Epidermal melanocyte (primary cell): ENCODE results near the gene FFAR1.

Experiments
- DNase-seq: peaks from one replicate; pipeline ENCODE4 v3.0.0; 2011; ENCODE audit warnings: low spot score; ENCODE audit not compliant: insufficient read length

The FFAR1 gene

DNA sequence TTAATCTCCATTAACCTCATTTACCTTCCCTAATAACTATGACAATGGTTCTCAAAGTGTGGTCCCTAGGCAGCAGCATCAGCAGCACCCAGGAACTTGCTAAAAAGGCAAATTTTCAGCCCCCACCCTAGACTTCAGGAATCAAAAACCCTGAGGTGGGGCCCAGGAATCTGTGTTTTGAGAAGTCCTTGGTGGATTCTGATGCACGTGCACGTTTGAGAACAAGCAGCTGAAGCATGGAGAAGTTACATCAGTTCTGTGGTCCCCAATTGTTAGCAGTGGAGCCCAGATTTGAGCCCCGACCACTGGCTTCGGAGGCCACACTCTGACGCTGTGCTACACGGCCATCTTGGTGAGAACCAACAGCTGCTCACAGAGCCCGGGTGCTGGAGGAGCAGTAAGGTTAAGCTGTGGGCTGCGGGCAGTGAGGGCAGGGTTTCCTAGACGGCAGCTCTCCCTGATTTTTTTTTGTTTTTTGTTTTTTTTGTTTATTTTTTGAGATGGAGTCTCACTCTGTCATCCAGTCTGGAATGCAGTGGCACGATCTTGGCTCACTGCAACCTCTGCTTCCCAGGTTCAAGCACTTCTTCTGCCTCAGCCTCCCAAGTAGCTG lies 32.7 kb upstream of the FFAR1 start:
- no peak for DNase-seq

DNA sequence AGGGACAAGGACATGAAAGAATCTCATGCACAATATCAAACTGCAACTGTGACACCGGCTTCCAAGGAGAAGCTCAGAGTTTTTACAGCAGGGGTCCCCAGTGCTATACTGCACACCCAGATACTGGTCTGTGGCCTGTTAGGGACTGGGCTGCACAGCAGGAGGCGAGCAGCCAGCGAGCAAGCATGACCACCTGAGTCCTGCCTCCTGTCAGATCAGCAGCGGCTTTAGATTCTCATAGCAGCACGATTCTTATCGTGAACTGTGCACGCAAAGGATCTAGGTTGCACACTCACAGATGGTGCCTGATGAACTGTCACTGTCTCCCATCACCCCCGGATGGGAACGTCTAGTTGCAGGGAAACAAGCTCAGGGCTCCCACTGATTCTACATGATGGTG lies 31.8 kb upstream of the FFAR1 start:
- no peak for DNase-seq

DNA sequence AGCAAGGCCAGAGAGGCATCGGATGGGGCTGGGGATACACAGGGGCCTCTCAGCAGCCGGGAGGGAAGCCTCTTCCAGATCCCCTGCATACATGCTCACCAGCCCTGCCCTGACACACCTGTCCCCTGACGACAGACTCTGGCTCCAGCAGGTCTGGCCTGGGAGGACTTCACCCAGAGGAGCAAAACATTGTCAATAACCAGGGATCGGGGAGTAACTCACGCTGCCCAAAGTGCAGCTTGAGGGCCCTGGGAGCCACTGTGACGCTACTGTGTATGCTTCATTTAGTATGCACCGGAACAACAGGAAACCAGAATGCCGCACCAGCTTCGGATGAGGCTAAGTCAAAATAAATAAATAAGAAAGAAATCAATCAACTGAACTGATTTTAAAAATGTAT lies 31.1 kb upstream of the FFAR1 start:
- no peak for DNase-seq

DNA sequence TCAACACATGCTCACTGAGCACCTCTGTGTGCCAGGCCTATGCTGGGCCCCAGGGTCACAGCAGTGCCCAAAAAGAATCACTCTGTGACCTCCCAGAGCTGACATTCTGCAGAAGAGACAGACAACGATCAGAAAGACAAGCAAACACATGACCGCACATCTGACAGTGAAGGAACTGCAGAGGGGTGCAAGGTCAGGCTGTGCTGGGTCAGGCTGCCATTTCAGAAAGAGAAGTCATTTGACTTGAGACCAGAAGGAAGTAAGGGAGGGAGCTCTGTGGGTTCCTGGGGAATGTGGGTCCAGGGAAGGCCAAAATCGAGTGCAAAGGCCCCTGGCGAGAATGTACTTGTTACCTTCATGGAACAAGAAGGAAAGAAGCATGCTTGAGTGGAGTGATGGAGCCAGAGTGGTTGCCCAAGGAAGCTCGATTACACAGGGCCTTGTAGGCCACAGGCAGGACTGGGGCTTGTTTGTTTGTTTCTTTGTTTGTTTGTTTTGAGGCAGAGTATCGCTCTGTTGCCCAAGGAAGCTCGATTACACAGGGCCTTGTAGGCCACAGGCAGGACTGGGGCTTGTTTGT lies 30.1 kb upstream of the FFAR1 start:
- DNase-seq = no peak

DNA sequence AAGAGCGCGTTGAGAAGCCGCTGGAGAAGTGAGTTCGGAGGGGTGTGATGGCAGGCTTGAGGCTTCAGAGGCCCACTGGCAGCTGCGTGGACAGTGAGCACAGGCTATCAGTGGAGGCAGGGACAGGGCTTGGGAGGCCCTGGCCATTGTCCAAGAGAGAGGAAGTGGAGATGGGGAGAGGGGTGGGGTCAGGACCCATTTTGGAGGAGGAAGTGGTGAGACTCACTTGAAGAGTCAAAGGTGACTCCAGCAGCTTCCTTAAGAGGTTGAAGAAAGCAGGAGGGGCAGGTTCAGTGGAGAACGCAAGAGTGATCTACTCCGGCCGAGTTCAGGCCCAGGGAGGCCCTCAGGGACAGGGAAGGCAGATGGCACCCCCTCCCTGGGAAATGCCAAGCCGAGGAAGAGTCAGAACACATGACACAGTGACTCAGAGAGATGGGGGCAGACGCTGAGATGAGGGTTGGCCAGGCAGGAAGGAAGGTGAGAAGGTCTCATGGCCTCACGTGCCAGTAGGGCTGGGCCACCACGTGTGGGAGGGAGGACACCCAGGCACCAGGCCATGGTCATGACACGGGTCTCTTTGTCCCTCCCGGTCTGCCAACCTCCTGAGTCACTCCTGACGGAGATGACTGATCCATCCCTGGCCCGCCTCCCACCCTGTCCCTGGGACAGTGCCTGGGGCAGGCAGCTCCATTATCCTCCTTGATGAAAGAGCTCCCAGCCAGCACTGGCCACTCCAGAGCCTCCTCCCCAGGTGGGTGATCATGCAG lies 28.8 kb upstream of the FFAR1 start:
- no peak for DNase-seq

DNA sequence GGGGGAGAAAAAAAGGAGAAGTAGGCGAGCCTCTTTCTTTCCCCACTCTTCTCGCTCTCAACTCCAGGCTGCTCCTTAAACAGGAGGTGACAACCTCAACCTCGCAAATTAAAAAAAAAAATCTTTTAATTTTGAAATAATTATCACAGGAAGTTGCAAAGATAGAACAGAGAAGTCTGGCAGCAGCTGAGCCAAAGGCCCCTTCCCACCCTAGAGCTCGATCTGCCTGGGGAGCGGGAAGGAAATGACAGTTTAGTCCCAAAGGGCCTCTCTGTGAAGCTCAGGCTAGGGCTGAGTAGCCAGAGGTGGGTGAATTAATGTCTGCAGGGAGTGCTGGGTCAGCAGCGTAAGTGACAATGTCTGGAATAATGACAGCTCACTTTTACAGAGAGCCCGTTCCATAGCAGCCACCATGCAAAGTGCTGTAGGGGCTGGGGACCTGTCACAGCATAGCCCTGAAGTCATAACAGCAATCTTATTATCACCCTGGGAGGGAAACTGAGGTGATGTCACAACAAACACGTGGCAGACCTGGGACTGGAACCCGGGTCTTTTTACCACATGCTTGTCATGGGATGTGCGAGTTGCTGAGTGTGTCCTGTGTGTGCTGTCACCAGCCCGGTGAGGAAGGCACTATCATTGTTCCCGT lies 27.5 kb upstream of the FFAR1 start:
- no peak for DNase-seq

DNA sequence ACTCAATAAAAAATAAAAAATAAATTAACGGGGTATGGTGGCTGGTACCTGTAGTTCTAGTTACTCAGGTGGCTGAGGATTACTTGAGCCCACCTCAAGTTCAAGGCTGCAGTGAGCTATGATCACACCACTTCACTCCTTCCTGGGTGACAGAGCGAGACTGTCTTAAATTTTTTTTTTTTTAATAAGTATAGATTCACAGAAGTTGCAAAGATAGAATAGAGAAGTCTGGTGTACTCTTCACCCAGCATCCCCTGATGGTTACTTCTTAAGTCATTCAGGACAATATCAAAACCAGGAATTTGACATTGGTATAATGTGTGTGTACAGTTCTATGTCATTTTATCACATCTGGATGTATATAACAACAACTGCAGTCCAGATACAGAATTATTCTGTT lies 26.4 kb upstream of the FFAR1 start:
- DNase-seq = no peak

DNA sequence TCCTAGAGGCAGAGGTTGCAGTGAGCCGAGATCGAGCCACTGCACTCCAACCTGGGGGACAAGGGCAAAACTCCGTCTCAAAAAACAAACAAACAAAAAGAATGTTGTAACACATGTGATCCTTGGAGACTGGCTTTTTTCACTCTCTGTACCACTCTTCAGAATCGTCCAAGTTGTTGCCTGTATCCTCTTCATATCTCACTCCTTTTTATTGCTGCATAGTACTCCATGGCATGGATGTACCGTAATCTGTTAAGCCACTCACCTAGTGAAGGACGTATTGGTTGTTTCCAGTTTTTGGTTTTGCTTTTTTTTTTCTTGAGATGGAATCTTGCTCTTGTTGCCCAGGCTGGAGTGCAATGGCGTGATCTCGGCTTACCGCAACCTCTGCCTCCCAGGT lies 25.7 kb upstream of the FFAR1 start:
- DNase-seq = no peak

DNA sequence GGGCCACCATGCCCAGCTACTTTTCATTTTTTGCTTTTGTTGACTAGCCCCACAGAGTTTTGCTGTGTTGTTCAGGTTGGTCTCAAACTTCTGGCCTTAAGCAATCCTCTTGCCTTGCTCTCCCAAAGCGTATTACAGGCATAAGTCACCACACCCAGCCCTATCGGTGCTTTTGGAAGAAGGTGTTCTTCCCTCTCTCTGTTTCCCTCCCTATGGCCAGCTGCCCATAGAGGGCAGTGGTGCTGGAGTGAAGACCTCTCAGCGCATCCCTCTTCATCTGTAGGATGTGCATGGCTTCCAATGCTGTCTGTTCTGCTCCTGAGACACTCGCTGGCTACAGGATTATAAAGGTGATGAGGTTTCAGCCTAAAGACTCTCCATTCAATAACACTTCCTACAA lies 20.1 kb upstream of the FFAR1 start:
- DNase-seq = no peak

DNA sequence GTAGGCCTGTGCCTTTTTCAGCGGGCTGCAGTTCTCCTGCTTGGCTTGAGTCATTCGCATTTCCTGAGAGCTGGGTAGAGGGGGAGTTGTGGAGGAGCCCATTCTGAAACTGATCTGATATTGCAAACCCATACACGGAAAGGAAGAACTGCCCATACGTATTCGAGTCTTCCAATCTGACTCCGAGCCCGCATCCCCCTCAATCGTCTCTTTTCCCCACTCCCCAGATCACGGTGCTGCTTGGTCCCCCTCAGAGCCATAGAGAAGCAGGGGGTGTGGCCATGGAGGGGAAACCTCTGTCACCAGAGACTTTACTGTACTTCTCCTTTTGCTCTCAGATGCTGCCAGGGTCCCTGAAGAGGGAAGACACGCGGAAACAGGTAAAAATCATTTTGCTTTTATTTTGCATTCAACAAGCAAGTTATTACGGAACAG lies 18.8 kb upstream of the FFAR1 start, which contains the start of gene CD22:
Gene CD22 (plus strand): TSS at position 337 of the 435 bp plus-strand sequence. CDS start 2,854 bp downstream, outside the sequence.
- DNase-seq = no peak

DNA sequence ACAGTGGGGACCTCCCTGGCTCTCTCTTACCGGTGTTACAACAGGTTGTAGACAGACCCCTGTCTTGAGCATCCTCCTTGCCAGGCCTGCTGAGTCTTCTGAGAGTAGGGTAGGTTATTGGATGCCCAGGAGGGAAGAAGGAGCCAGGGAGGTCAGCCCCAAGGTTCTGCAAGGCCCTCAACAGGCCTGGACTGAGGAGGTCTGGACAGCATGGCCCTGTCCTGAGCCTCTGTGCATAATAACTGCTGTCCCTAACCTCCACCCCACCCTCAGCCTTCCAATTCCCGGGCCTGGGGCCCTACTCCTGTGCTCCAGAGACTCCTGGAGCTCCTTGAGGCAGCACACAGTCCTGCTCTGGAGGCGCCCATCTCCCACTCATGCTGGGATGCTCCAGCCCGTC lies 18.4 kb upstream of the FFAR1 start:
- no peak for DNase-seq

DNA sequence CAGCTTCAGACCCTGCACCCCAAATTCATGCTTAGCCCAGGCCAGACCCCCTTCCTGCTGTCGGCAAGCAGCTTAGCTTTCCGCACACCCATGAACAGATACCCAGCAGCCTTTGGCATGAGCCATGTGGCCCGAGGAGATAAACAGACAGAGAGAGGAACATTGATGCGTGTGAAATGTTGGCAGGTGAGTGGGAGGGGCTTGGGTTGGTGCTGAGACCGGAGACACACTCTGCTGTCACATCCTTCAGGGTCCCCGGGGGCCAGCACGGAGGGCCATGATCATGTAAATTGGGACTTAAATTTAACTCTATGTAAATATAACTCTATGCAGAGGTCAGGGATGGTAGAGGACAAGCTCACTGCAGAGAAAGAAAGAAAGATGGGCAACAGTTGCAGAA lies 17.2 kb upstream of the FFAR1 start:
- no peak for DNase-seq

DNA sequence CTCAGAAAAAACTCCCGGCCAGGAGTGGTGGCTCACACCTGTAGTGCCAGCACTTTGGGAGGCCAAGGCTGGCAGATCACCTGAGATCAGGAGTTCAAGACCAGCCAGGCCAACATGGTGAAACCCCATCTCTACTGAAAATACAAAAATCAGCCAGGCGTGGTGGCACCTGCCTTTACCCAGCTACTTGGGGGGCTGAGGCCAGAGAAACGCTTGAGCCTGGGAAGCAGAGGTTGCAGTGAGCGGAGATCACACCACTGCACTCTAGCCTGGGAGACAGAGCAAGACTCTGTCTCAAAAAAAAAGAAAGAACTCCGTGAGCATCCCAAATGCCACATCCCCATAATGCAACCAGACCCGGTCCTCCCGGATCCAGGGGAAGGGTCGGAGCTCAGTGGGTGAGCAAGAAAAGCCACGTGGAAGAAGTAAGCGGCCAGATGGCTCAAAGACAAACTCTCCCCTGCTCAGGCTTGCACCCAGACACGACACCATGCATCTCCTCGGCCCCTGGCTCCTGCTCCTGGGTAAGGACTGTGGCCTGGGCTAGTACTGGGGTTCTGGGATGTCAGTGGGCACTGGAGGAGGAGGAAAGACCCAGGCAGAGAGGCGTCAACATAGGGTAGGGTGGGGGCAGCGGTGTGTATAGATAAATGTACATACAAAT lies 16.0 kb upstream of the FFAR1 start:
- DNase-seq = no peak

DNA sequence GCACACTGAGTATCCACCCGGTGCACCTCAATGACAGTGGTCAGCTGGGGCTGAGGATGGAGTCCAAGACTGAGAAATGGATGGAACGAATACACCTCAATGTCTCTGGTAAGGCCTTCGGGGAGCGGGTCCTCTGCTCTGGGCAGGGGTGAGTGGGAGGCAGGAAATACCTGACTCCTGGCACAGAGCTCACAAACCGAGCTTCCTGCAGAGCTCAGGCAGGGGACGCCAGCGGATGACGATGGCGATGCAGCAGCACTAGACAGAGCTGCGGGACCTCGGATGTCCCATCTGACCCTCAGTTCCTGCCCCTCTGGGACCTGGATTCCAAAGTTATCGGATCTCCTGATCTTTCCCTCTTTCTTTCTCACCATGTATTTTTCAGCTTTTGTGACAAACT lies 14.9 kb upstream of the FFAR1 start:
- DNase-seq = no peak

DNA sequence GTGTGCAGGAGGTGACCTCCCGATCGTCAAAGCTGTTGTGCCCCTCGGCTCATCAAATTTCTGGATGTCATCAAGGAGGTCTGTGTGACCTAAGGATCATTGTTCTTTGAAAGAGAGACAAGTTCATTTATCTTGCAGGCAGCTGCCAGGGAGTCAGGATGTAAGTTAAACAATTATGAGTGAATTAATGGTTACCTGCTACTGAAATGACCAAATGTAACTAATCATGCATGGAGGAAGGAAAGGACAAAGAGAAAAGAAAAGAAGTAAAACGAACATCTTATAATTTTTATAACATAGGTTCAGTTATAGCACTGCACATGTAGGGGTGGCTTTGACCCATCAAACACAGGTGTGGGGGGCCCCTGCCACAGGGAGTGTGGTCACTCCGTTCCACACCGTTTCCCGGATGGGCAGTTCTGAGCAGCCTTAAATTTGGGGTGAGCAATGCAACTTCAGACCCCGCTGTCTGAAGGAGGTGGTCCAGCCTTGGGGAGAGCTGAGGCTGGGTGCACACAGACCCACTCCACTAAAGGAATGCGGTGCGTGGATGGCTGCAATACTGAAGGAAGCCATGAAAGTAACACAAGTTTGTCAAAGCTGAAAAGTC lies 13.5 kb upstream of the FFAR1 start:
- no peak for DNase-seq

DNA sequence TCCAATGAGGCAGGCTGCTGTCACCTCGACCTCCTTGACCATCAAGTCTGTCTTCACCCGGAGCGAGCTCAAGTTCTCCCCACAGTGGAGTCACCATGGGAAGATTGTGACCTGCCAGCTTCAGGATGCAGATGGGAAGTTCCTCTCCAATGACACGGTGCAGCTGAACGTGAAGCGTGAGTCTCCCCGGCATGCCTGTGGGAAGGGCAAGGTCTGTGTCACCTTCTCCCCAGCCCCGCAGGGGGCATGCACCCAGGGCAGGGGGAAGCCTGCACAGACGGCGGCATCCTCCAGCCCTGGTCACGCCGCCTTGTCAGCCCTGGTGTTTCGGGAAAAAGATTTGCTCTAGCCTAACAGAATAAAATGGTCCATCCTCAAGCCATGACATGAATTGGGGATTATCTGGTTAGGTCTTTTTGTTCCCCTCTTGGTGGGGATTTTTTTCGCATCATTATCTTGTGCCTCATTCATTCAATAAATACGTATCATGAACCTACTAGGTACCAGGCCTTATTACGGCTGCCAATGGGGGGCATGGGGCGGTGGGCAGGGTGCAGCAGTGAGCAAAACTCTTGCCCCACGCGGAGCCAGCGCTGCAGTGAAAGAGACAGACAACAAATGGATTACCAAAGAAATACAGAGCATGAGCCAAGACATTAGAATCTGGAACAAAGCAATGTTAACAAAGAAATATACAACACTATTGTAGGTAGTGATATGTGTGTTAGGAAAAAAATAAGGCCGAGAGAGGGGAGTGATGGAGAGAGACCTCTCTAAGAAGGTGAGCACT lies 11.3 kb upstream of the FFAR1 start:
- DNase-seq = no peak

DNA sequence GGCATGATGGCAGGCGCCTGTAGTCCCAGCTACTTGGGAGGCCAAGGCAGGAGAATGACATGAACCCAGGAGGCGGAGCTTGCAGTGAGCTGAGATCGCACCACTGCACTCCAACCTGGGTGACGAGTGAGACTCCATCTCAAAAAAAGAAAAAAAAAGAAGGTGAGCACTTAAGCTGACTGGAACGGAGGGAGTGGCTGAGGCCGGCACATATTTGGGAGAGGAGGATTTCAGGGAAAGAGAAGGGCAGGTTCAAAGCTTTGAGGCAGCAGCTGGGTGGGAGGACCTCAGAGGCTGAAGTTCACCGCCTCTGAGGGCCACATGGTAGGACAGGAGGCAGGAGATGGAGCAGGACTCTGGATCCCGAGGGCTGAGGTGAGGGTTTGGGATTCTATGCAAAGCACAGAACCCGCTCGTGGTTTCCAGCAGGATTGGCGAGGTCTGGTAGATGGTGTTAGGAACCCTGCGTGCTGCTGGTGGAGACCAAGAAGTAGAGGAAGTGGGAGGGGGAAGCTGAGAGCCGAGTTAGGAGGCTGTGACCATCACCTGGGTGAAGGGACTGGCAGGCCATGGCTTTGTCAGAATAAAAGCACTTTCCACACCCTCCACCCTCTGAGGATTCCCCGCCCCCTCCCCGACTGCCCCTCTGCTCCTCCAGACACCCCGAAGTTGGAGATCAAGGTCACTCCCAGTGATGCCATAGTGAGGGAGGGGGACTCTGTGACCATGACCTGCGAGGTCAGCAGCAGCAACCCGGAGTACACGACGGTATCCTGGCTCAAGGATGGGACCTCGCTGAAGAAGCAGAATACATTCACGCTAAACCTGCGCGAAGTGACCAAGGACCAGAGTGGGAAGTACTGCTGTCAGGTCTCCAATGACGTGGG lies 10.4 kb upstream of the FFAR1 start:
- DNase-seq = no peak

DNA sequence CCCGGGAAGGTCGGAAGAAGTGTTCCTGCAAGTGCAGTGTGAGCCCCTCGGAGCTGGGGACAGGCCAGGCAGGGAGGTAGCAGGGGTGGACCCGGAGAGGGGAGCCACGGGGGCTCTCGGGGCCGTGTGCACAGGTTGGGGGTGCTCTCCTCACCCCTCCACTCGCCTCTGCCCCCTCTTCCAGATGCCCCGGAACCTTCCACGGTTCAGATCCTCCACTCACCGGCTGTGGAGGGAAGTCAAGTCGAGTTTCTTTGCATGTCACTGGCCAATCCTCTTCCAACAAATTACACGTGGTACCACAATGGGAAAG lies 9.8 kb upstream of the FFAR1 start:
- DNase-seq = no peak

DNA sequence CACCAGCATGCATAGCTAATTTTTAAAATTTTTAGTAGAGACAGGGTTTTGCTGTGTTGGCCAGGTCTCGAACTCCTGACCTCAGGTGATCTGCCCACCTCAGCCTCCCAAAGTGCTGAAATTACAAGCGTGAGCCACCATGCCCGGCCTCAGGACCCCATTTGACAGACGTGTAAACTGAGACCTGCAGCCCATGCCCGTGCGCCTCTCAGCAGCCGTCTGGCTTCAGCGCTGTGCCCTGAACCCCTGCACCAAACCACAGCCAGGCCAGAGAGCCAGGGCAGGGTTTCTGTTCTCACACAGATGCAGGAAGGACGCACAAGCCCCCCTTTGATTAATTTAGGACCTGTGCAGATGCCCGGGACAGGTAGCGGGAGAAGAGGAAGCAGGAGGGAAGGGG lies 7.3 kb upstream of the FFAR1 start:
- no peak for DNase-seq

DNA sequence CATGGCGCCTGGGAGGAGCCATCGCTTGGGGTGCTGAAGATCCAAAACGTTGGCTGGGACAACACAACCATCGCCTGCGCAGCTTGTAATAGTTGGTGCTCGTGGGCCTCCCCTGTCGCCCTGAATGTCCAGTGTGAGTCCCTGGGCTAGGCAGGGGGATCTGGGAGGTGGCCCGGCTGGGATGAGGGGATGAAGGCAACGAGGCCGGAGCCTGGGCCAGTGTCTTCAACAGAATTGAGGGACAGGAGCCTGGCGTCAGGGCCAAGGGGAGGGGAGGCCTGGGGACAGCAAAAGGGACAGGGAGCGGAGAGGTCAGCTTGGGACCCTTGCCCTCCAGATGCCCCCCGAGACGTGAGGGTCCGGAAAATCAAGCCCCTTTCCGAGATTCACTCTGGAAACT lies 6.7 kb upstream of the FFAR1 start:
- no peak for DNase-seq
